Measurements from ENCODE around the gene ASAP2.
A peak's percentile ranks its signal among the peaks of the same experiment; 100 is the strongest.

Gene ASAP2

DNA sequence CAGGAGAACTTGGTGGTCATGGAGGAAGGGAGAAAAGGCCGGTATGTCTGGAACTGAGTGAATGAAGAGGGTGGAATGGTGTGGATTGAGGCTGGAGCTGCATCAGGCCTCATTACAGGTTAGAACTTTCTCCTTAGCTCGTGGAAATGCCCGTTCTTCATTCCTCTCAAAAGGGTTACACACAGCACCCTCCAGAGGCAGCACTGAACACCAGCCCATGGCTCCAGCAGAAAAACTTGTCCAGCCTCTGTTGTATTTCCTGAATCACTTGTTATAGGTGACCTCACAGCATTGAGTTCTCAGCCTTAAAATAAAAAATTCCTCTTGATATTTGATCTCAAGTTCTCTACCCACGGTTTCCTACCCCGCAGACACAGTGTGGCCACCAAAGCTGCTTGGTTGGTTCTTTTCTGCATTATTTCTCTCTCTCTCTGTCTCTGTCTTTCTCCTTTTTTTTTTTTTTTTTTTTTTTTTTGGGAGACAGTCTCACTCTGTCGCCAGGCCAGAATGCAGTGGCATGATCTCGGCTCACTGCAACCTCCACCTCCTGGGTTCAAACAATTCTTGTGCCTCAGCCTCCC, 127.1 kb downstream of the ASAP2 start:
- Histone ChIP-seq H3K27ac (ENCODE audit: low read depth, low read length, poor library complexity, severe bottlenecking) (no peak overlapping the region), H3K4me2 (ENCODE audit: low read length) (no peak overlapping the region), H3K36me3 (ENCODE audit: insufficient read depth, low read length) (no peaks in the 10 kb centered on the region)

GRCh38 chr2:9334761-9335160, 128.1 kb downstream of the ASAP2 start:
- Histone ChIP-seq H3K27ac (ENCODE audit: low read depth, low read length, poor library complexity, severe bottlenecking) (no peak overlapping the region), H3K79me2 (ENCODE audit: insufficient read depth, low read length) (no peaks in the 10 kb centered on the region), H3K9me2 (ENCODE audit: low read depth, low read length) (no peaks in the 10 kb centered on the region), H3K27me3 (ENCODE audit: insufficient read depth, low read length) (0 out of 2 replicates have a peak, but pooled peaks cover 3% of the 10 kb centered on the region), H3K4me3 (ENCODE audit: low read depth, low read length, poor library complexity, severe bottlenecking) (no peak overlapping the region), H2AFZ (ENCODE audit: low read length) (no peak overlapping the region), H3F3A (ENCODE audit: insufficient read depth, low read length) (no peaks in the 10 kb centered on the region), H3K9me3 (ENCODE audit: low read length) (no peaks in the 10 kb centered on the region), H3K4me1 (ENCODE audit: insufficient read depth, low read length, severe bottlenecking) (peaks cover 29% of the 10 kb centered on the region), H3K36me3 (ENCODE audit: insufficient read depth, low read length) (no peaks in the 10 kb centered on the region), H3K9ac (ENCODE audit: low read length) (no peak overlapping the region), H3K4me2 (ENCODE audit: low read length) (no peak overlapping the region), H4K20me1 (ENCODE audit: insufficient read depth, low read length) (no peaks in the 10 kb centered on the region)
- TF ChIP-seq, protein P1, sequence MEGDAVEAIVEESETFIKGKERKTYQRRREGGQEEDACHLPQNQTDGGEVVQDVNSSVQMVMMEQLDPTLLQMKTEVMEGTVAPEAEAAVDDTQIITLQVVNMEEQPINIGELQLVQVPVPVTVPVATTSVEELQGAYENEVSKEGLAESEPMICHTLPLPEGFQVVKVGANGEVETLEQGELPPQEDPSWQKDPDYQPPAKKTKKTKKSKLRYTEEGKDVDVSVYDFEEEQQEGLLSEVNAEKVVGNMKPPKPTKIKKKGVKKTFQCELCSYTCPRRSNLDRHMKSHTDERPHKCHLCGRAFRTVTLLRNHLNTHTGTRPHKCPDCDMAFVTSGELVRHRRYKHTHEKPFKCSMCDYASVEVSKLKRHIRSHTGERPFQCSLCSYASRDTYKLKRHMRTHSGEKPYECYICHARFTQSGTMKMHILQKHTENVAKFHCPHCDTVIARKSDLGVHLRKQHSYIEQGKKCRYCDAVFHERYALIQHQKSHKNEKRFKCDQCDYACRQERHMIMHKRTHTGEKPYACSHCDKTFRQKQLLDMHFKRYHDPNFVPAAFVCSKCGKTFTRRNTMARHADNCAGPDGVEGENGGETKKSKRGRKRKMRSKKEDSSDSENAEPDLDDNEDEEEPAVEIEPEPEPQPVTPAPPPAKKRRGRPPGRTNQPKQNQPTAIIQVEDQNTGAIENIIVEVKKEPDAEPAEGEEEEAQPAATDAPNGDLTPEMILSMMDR (IDR thresholded peaks at IDR 0.05; ENCODE audit: low read length) = no peak
- no peak for TF ChIP-seq EZH2 (IDR thresholded peaks at IDR 0.05; ENCODE audit: borderline replicate concordance, low read length)

More for the DNA sequence above, 127.1 kb downstream of the ASAP2 start:
- Histone ChIP-seq H3K9me2 (ENCODE audit: low read depth, low read length) (no peaks in the 10 kb centered on the region), H4K20me1 (ENCODE audit: insufficient read depth, low read length) (no peaks in the 10 kb centered on the region), H3K9ac (ENCODE audit: low read length) (no peak overlapping the region), H3K4me3 (ENCODE audit: low read depth, low read length, poor library complexity, severe bottlenecking) (no peak overlapping the region), H3K4me1 (ENCODE audit: insufficient read depth, low read length, severe bottlenecking) (peaks cover 29% of the 10 kb centered on the region), H3K9me3 (ENCODE audit: low read length) (no peaks in the 10 kb centered on the region), H2AFZ (ENCODE audit: low read length) (no peak overlapping the region), H3K27me3 (ENCODE audit: insufficient read depth, low read length) (0 out of 2 replicates have a peak, but pooled peaks cover 3% of the 10 kb centered on the region), H3K79me2 (ENCODE audit: insufficient read depth, low read length) (no peaks in the 10 kb centered on the region), H3F3A (ENCODE audit: insufficient read depth, low read length) (no peaks in the 10 kb centered on the region)
- TF ChIP-seq EZH2 (IDR thresholded peaks at IDR 0.05; ENCODE audit: borderline replicate concordance, low read length) = no peak
- TF ChIP-seq, protein P1 (IDR thresholded peaks at IDR 0.05; ENCODE audit: low read length) = peak; percentile 49; the same call in 1 of the 2 replicates

DNA sequence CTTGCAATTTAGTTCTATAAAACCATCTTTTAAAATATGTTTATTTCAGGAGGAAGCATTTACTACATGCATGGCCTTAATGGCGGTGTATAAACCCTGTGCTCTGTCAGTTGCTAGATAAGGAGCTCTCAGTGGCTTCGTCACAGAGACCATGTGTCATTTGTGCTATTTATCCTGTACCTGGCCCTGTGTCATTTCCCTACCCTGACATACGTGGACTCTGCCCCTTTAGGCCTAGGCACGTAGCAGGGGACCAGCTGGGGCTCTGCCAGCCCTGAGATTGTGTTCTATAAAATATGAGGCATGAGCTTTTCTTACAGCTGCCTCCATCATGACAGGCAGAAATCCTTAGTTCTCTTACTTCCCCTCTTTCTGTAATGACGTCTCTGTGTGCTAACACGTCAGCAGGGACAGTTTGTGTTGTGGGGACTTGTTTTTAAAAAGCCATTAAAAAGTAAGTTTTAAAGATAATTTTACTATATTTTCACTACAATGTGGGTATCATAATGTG, 128.8 kb downstream of the ASAP2 start:
- no peak overlapping the region for H2AFZ ChIP-seq (ENCODE audit: low read length)
- H3K27ac ChIP-seq (ENCODE audit: low read depth, low read length, poor library complexity, severe bottlenecking) = no peak overlapping the region
- H4K20me1 ChIP-seq (ENCODE audit: insufficient read depth, low read length) = no peaks in the 10 kb centered on the region
- H3K36me3 ChIP-seq (ENCODE audit: insufficient read depth, low read length) = no peaks in the 10 kb centered on the region
- H3K27me3 ChIP-seq (ENCODE audit: insufficient read depth, low read length) = 0 out of 2 replicates have a peak, but pooled peaks cover 3% of the 10 kb centered on the region
- TF ChIP-seq, protein P1 (IDR thresholded peaks at IDR 0.05; ENCODE audit: low read length) = no peak
- no peak for TF ChIP-seq EZH2 (IDR thresholded peaks at IDR 0.05; ENCODE audit: borderline replicate concordance, low read length)
- no peak overlapping the region for H3K4me3 ChIP-seq (ENCODE audit: low read depth, low read length, poor library complexity, severe bottlenecking)
- peaks cover 29% of the 10 kb centered on the region for H3K4me1 ChIP-seq (ENCODE audit: insufficient read depth, low read length, severe bottlenecking)
- no peaks in the 10 kb centered on the region for H3K79me2 ChIP-seq (ENCODE audit: insufficient read depth, low read length)
- no peak overlapping the region for H3K9ac ChIP-seq (ENCODE audit: low read length)
- H3F3A ChIP-seq (ENCODE audit: insufficient read depth, low read length) = no peaks in the 10 kb centered on the region
- H3K9me3 ChIP-seq (ENCODE audit: low read length) = no peaks in the 10 kb centered on the region
- H3K9me2 ChIP-seq (ENCODE audit: low read depth, low read length) = no peaks in the 10 kb centered on the region
- no peak overlapping the region for H3K4me2 ChIP-seq (ENCODE audit: low read length)
